H54 (cell line): ENCODE data around the gene SPRED2.
A peak's percentile ranks its signal among the peaks of the same experiment; 100 is the strongest.

Source experiments
- DNase-seq: peaks from one replicate; pipeline ENCODE4 v3.0.0; 2011; ENCODE audit warnings: low spot score, mixed read lengths; ENCODE audit not compliant: insufficient read length
- FAIRE-seq: peaks from 3 replicates; lab custom pipeline; 2011; peaks lifted over from hg19 to GRCh38; lab: Jason Lieb, UNC
- POLR2A ChIP-seq: IDR thresholded peaks from 2 replicates; pipeline ENCODE4 v1.6.1; 2011; ENCODE audit warnings: low read depth, mild to moderate bottlenecking, low read length

The SPRED2 gene

GRCh38 chr2:65416321-65416720 is 16.1 kb downstream of the SPRED2 start:
- FAIRE-seq (no peak), DNase-seq (no peak)
- TF ChIP-seq POLR2A, result no peak

DNA sequence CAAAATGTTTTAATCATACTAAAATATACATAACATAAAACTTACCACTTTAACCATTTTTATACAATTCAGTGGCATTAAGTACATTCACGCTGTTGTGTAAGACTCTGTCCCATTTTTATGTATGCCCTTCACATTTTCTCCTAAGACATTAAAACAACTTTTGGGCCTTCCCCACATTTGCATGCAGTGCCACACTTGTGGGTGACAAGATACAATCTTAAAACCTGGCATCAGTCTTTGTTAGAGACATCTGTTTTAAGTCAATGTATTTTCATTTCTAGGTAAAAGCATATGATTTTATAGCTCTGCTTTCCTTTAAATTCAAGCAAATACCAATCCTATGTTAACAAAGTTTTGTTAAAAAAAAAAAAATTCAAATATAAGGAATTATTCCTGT is 17.3 kb downstream of the SPRED2 start:
- no peak for FAIRE-seq
- DNase-seq, result no peak
- no peak for TF ChIP-seq POLR2A

DNA sequence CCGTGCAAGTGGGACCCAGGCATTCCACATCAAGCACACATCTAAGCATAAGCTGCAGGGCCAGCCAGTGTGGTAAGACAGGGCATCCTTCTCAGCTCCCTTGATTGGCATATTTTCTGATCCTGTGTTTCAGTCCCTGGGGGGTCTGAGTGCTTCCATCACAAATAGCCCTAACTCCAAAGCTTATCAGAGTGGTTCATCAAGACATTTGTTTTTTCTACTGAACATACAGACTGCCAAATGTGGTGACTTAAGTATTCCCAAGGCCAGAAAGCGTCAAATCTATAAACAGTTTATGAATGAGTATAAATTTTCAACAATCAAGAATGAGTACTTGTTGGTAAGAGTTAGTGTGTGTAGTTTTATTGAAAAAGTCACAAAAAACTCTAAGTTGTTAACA is 18.8 kb downstream of the SPRED2 start:
- DNase-seq (no peak), FAIRE-seq (no peak)
- TF ChIP-seq POLR2A, result no peak

- TF ChIP-seq POLR2A, result no peak
- no peak for DNase-seq
- no peak for FAIRE-seq
These were observed 19.3 kb downstream of the SPRED2 start for GRCh38 chr2:65413106-65413505.

DNA sequence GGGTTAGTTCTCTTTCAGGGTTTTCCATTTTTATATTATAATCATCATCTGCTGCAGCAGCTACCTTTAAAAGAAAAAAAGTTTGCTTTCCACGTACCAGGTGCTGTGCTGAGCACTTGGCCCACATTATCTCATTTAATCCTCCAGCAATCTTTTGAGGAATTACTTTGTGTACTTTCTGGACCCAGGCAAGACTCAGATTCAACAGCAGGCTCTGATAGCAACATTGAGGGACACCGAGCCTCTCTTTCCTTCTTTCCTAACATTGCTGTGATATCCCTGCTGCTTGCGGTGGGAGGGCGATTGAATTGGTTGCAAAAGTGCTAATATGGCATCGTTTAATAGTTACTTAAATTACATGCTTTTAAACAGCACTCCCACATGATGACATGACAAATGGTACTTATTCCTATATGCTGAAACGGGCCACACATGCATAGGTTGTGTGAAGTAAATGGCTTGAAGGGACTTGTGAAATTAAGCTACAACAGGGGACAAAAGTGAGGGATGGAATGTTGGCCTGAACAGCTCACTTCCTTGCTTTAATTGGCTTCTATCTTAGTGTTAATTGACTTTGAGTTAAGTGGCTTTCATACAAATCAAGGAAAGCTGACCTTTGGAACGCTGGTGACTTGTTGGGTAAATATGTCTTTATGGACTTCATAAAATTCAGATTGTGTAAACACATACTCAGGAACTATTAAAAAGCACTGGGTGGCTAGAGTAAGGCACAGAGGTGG is 21.2 kb downstream of the SPRED2 start:
- FAIRE-seq (no peak), DNase-seq (no peak)
- TF ChIP-seq POLR2A, result no peak

DNA sequence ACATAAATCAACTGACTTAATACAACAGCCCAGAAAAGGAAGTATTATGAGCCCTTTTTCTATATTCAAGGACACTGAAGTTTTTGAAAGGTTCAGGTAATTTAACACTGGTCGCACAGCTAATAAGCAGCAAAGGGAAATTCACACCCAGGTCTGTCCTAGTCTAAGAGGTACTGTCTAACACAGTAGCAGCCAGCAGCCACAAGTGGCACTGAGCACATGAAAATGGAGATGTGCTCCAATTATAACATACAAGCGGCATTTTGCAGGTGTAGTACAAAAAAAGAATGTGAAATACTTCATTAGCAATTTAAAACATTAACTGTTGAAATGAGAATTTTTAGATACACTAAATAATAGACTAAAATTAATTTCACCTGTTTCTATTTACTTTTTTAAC is 23.4 kb downstream of the SPRED2 start:
- TF ChIP-seq POLR2A, result no peak

GRCh38 chr2:65407240-65407639 is 25.2 kb downstream of the SPRED2 start:
- FAIRE-seq (peak; percentile 65), DNase-seq (no peak)
- TF ChIP-seq POLR2A, result no peak

More for the DNA sequence above, 23.4 kb downstream of the SPRED2 start:
- FAIRE-seq (no peak), DNase-seq (no peak)

DNA sequence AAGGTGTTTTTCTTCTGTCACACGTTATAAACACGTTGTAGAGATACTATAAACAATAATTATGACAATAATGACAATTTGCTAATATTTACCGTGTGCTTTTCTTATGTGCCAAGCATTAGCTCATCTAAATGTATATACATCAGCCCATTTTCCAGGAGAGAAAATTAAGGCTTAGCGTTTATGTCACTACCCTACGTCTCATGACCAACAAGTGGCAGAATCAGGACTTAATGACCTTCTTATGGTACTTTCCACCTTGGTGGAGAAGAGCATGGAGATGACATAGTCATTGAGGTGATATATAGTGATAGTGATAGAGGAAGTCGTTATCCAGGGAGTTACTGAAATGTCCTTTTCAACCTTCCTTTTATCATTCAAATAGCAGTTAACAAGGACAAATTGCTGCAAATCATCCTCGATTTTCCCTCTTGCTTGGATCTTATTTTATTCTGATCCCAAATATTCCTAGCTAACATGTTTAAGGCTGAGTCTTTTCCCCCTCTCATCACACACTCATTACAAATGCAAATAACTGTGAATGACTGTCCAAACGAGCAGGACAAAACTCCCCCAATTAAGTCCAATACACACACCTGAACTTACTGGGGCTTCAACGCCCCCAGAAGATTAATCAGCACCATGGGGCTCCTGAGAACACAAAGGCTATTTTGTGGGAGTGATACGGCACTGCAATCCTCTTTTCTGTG is 27.3 kb downstream of the SPRED2 start:
- no peak for FAIRE-seq
- TF ChIP-seq POLR2A, result no peak
- no peak for DNase-seq

GRCh38 chr2:65403529-65403915 is 28.9 kb downstream of the SPRED2 start:
- DNase-seq (no peak), FAIRE-seq (no peak)

GRCh38 chr2:65402780-65403528 is 29.4 kb downstream of the SPRED2 start:
- TF ChIP-seq POLR2A, result no peak
- DNase-seq, result no peak

More at GRCh38 chr2:65403529-65403915, 28.9 kb downstream of the SPRED2 start:
- no peak for TF ChIP-seq POLR2A

GRCh38 chr2:65402323-65402722 is 30.1 kb downstream of the SPRED2 start:
- FAIRE-seq (no peak), DNase-seq (no peak)
- TF ChIP-seq POLR2A, result no peak

More at GRCh38 chr2:65402780-65403528, 29.4 kb downstream of the SPRED2 start:
- FAIRE-seq, result no peak

GRCh38 chr2:65397122-65397521 is 35.3 kb downstream of the SPRED2 start:
- no peak for FAIRE-seq
- TF ChIP-seq POLR2A, result no peak
- no peak for DNase-seq

DNA sequence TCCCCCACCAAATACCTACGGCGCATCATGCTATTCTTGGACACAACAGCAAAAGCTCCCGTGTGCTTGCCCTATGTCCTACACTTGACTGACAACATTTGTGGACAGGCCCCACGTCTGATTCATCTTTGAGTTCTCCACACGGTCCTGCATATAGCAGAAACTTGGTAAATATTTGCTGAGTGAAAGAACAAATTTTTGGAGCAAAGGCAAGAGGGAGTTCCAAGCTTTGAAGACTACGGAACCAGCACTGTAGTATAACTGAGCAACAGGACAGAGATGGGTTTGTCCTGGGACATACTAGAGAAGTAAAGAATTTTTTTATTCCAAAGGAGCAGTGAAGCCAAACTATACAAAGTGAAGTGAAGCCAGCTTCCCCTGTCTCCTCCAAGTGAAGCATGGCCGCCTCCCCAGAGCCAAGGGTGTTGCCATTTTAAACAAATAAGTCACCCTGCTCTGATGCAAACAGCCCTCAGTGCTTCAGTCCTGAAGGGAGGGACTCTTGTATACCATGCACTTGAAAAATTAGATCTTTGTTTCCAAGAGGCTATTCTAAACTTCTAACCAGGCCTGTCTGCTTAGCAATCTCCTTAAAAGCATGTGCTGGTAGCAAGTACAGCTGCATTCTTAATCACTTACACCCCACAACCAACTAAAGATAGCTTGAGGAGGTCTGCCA is 35.9 kb downstream of the SPRED2 start:
- no peak for TF ChIP-seq POLR2A
- DNase-seq, result peak; percentile 33
- no peak for FAIRE-seq
